HG03378 (cell line): Measurements from ENCODE around the gene BMERB1.
"Not testable (repeated sequence)": the region's sequence is repeated elsewhere in the genome, so short reads cannot be mapped to it uniquely, and the experiment has no call there.

ENCODE experiments used
- ATAC-seq: cut with Tn5 transposase; IDR thresholded peaks from one replicate; pipeline ENCODE4 v1.9.1; 2021; ENCODE audit warnings: mild to moderate bottlenecking, moderate library complexity; ENCODE audit not compliant: unreplicated experiment

The BMERB1 gene

DNA sequence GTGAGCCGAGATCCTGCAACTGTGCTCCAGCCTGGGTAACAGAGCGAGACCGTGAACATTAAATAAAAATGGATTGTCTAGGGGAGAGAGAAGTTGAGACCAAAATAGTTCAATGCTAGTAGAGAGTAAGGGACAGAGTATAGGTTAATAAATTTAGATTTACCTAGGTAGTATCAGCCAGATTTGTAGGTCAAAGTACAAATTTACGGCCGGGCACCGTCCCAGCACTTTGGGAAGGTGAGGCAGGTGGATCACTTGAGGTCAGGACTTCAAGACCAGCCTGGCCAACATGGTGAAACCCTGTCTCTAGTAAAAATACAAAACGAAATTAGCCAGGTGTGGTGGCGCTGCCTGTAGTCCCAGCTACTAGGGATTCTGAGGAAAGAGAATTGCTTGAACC is 12.2 kb upstream of the BMERB1 start:
- ATAC-seq: no peak

DNA sequence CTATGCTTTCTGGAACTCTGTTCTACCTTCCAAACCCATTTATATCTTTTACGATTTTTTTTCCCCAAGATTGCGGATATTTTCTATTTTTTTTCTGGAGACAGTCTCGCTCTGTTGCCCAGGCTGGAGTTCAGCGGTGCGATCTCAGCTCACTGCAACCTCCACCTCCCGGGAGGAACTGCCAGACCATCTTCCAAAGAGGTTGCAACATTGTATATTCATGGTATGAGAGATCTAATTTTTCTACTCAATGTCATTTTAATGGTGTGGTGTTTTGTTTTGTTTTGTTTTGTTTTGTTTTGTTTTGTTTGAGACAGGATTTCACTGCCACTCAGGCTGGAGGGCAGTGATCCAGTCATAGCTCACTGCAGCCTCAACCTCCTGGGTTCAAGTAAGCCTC is 8.5 kb upstream of the BMERB1 start:
- ATAC-seq: no peak

DNA sequence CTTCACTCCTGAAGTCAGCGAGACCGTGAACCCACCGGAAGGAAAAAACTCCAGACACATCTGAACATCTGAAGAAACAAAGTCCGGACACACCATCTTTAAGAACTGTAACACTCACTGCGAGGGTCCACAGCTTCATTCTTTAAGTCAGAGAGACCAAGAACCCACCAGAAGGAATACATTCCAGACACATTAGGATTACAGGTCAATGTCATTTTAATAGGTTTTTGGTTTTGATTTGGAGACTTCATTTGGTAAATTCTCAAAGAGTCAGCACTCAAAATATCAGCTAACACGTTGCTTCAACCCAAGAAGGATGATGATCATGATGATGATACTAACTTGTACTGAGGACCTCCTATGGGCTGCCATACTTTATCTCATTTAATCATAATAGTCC is 7.6 kb upstream of the BMERB1 start:
- ATAC-seq: no peak

DNA sequence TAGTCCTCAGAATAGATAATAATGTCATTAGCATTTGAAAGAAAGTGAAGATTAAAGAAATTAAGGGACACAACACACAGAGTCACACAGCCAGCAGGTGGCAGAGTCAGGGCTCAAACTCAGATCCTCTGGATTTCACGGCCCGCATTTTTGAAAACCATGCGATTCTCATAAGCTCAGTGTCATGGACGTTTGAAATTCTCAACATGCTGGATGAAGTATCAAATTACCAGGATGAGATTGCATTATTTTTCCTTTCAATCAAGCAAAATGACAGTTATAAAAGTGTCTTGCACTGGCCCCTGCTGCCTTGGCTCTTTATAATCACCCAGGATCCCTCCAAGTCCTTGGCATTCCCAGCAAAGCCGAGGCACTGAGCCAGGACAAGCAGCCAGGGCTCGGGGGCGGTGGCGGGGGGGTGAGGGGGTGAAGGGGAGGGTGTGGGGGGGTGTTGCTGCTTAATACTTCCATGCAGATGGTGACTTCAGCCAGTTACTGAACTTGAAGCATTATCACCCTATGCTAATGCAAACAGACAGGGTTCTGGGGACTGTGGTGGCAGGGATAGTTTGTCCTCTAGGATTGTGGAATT is 6.6 kb upstream of the BMERB1 start:
- no peak for ATAC-seq

DNA sequence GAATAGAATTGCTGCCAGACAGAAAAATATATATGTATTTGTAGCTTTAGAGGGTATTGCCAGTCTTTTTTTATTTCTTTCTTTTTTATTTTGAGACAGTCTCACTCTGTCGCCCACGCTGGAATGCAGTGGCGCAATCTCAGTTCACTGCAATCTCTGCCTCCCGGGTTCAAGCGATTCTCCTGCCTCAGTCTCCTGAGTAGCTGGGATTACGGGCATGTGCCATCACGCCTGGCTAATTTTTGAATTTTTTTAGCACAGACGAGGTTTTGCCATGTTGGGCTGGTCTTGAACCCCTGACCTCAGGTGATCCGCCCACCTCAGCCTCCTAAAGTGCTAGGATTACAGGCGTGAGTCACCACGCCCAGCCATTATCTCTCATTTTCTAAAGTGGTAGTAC is 3.5 kb upstream of the BMERB1 start:
- not testable (repeated sequence) for ATAC-seq

DNA sequence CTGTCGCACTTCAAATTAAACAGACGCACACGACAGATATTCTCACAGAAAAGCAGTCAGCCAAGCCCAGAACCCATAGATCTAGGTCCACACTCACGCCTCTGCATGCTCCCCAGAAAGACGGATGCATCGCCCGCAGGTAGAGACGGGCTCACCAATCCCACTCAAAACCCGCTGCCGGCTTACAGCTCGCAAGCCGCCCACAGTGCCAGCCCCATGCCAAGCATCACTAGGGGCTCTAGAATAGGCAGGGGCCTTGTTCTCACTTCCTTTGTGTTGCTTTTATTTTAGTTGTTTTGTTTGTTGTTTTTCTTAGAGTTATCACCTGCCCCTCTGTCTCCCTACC is 336 bp upstream of the BMERB1 start:
- ATAC-seq: no peak

DNA sequence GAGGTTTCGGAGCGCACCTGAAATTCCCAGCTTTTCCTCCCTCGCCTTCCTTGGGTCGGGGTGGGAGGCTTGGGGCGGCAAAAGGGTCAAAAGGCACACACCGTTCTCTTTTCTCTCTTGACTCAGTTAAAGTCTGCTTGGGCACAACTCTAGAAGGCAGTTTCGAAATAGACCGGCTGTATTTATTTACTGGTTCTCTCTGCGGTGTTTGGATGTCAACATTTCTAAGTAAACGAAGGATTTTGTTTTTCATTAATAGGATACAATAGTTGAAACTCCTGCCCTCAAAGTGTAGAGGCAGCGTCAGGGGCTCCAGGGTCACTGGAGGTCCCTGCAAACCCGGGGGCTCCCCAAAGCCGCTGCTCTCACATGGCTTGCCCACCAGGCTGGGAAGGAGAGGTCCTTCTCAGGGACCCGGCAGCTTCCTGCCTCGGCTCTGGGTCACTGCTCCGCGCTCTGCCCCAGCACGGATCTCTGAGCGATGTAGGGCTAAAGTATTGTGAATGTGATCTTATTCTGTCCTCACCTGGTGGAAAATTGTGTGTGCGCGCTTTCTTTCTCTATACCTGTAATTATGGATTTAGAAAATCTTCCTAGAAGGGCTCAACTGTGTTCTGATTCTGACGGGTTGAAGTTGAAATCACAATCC is 952 bp downstream of the BMERB1 start:
- ATAC-seq: no peak

DNA sequence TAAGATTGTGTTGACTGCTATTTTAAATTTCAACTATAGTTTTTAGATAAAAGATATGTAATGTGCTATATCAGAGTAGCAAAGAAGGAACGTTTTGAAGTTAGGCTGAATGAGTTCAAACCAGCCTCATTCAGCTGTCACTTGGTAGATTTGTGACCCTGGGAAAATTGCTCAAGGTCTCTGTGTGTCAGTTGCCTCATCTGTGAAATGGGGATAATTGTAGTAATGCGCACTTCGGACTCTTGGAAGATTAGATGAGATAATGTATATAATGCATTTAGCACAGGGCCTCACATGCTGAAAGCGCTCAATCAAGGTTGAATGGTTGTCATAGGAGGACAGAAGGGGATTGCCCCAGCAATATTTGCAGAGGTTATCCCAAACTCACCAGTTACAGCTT is 4.7 kb downstream of the BMERB1 start:
- ATAC-seq: no peak

DNA sequence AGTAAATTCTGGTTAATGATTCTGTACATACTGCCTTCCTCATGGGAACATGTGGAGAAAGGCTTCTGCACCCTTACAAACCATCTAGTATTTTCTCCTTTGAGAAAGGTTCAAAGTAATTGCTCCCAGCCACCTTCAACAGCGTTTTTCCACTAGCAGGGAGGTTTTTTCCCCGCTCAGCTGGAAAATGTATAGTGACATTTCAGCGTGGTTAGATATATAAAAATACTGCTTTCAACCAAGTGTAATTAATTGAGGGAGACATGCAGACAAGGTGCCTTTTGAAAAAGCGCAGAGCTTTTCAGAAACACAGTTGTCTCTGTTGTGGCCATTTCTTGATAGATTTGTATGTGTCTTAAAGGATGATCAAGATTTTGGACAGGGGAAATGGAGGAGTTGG is 5.1 kb downstream of the BMERB1 start:
- ATAC-seq: no peak

DNA sequence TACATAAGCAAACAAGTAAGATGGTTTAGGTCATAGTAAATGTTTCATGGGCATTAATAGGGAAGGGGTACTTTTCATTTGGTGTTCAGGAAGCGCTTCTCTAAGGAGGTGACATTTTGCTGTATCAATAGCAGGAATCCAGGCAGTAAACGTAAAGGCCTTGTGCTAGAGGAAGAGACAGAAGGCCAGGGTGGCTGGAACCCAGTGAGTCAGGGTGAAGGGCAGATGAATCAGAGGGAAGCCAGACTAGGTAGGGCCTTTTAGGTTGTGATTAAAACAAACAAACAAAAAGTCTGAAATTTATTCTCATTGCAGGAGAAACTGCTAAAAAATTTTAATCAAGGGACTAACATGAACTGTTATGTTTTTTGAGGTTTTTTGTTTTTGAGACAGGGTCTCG is 6.5 kb downstream of the BMERB1 start:
- ATAC-seq: no peak

DNA sequence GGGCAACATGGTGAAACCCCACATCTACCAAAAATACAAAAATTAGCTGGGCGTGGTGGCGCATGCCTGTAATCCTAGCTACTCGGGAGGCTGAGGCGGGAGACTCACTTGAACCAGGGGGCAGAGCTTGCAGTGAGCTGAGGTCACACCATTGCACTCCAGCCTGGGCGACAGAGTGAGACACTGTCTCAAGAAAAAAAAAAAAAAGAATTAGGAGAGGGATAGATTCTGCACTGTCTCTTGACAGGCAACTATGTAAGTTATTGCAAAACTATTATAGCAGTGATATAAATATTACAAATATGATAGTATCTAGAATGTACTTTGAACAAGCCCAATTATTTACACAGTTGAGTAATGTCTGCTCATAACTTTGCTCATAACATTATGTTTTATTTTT is 7.8 kb downstream of the BMERB1 start:
- ATAC-seq: not testable (repeated sequence)

DNA sequence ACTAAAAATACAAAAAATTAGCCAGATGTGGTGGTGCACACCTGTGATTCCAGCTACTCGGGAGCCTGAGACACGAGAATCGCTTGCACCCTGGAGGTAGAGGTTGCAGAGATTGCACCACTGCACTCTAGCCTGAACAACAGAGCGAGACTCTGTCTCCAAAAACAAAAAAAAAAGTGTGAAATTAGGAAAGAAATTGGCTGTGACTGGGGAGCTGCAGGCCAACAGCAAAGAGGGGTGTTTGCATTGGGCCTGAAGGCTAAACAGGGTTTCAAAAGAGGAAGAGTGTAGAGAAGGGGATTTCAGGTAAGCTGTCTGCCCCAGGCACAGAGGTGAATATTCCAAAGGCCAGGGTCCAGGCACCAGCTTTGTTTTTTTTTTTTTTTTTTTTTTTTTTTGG is 9.4 kb downstream of the BMERB1 start:
- no peak for ATAC-seq

DNA sequence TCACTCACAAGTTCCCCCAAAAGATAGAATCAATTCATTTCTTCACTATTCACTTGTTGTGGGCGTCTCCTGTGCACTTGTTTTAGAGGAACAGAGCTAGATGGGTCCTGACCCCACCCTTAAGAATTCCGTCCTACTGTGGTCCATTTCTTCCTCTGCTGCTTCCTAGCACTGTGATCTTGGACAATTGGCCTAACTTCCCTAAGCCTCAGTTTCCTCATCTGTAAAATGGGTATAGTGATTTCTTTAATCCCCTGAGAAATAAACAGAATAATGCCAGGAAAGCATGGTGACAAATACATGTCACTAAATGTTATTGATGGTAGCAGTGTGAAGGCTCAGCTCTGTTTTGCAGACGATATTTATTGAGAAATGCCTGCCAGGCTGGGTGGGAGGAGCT is 9.9 kb downstream of the BMERB1 start:
- no peak for ATAC-seq

DNA sequence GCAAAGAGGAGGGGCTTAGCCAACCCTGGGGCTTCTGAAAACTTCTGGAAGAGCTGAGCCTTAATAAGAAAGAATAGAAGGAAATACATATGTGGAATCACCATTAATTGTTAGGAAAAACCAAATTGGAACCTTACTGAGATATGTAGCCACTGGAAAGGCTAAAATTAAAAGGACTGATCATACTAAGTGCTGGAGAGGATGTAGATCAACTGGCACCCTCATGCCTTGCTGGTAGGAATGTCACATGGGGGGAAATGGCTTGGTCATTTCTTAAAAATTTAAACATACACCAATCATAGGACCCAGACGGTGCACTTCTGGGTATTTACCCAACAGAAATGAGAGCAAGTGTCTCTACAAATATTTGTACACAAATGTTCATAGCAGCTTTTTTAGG is 11.1 kb downstream of the BMERB1 start:
- ATAC-seq: no peak

DNA sequence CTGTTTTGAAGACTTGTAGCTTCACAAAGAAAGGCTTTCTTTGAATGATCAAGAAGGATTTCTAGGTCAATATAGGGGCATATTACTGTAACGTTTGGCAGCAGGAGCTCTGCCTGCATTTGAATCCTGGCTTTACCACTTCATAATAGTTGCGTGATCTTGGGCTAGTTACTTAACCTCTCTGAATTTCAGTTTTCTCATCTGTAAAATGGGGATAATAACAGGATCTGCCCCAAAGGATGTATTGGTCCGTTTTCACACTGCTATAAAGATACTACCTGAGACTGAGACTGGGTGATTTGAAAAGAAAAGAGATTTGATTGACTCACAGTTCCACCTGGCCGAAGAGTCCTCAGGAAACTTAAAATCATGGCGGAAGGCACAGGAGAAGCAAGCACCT is 12.5 kb downstream of the BMERB1 start:
- no peak for ATAC-seq

DNA sequence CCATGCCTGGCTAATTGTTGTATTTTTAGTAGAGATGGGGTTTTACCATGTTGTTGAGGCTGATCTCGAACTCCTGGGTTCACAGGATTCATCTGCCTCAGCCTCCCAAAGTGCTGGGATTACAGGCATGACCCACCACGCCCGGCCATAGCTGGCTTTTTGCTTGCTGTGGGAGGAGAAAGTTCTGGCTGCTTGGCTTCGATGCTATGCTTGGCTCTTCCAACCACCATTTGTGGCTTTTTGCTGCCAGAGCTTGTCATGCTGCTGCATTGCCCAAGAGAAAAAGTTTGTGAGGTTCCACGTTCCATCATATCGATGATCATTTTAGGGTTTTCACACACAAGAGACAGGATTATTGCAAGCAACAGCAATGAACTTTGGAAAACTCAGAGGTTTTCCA is 16.2 kb downstream of the BMERB1 start:
- no peak for ATAC-seq

DNA sequence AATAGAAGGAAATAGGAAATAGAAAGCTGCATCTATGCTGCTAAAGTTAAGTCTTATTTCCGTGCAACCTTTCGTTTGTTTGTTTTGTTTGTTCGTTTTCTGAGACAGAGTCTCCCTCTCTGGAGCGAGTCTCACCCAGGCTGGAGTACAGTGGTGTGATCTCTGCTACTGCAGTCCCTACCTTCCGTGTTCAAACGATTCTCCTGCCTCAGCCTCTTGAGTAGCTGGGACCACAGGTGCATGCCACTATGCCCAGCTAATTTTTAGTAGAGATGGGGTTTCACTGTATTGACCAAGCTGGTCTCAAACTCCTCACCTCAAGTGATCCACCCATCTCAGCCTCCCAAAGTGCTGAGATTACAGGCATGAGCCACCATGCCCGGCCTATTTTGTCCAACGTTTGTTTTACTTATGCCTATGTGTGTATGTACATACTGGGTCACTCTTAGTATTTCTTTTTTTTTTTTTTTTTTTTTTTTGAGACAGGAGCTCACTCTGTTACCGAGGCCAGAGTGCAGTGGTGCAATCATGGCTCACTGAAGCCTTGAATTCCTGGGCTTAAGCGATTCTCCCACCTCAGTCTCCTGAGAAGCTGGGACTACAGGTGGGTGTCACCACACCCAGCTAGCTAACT is 16.8 kb downstream of the BMERB1 start:
- no peak for ATAC-seq

DNA sequence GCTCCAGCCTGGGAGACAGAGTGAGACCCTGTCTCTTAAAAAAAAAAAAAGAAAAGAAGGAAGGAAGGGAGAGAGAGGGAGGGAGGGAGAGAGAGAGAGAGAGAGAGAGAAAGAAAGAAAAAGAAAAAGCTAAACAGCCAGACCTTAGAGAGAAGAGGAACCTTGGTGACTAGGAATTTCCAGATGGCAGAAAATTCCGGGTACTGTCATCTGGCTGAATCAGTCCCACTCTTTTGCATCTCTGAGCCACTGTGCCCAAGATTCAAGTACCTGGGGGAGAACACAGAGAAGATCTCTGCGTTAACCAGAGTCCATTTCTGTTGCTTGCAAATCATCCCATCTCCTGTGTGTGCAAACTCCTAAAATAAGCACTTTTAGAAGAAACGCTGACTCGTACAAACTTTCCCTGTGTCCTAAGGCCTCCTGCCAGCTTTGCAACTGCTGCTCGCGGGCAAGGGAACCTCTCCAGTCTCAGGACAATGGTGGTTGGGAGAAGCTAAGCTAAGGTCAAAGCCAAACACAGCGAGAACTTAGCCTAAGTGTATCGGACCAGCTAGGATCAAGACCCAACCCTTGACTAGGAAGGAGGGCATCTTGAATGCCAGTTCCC is 18.0 kb downstream of the BMERB1 start:
- ATAC-seq: no peak

DNA sequence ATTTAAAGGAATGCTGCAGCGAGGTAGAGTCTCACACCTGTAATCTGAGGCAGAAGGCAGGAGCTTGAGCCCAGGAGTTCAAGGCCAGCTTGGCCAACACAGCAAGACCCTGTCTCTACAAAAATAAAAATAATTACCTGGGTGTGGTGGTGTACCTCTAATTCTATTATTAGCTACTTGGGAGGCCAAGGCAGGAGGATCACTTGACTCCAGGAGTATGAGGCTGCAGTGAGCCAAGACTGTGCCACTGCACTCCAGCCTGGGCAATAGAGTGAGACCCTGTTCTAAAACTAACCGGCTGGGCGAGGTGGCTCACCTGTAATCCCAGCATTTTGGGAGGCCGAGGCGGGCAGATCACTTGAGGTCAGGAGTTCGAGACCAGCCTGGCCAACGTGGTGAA is 18.9 kb downstream of the BMERB1 start:
- ATAC-seq: not testable (repeated sequence)

DNA sequence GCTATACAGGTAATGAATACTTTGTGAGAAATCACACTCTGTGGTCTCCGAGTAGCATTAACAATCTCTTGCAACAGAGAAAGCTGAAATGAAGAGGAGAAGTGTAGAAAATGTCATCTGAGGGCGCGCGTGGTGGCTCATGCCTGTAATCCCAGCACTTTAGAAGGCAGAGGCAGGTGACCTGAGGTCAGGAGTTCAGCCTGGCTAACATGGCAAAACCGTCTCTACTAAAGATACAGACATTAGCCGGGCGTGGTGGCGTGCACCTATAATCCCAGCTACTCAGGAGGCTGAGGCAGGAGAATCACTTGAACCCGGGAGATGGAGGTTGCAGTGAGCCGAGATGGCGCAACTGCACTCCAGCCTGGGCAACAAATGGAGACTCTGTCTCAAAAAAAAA is 20.5 kb downstream of the BMERB1 start:
- ATAC-seq: not testable (repeated sequence)

DNA sequence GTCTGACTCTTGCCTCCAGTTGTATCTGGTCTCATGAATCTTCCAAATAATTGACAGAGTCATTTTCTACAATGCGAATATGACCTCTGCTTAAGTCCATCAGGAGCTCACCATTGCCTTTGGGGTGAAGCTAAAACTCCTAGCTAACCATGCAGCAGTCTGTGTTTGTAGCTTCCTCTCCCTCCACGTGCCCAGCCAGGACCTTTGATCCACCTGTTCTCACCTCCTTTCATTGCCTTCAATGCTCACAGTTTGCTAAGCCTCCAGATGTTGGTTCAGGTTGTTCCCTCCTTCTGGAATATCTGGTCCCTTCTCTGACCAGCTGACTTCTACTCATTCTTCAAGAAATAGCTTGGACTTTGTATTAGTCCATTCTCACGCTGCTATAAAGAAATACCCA is 23.0 kb downstream of the BMERB1 start:
- no peak for ATAC-seq

DNA sequence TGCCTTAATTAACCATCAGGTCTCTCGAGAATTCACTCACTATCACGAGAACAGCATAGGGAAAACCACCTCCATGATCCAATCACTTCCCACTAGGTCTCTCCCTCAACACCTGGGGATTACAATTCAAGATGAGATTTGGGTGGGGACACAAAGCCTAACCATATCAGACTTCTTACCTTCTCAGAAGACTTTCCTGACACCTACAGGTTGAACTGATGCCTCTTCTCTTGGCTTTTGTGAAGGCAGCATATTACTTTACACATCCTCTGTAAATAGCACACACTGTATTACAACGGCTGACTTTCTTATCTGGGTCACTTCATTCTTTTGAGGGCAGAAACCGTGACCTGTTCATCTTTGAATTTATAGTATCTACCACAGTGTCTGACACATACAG is 23.6 kb downstream of the BMERB1 start:
- ATAC-seq: no peak
